Measurements from ENCODE around the gene ARAF.
"Not testable (repeated sequence)": the region's sequence is repeated elsewhere in the genome, so short reads cannot be mapped to it uniquely, and the experiment has no call there.

Gene ARAF

DNA sequence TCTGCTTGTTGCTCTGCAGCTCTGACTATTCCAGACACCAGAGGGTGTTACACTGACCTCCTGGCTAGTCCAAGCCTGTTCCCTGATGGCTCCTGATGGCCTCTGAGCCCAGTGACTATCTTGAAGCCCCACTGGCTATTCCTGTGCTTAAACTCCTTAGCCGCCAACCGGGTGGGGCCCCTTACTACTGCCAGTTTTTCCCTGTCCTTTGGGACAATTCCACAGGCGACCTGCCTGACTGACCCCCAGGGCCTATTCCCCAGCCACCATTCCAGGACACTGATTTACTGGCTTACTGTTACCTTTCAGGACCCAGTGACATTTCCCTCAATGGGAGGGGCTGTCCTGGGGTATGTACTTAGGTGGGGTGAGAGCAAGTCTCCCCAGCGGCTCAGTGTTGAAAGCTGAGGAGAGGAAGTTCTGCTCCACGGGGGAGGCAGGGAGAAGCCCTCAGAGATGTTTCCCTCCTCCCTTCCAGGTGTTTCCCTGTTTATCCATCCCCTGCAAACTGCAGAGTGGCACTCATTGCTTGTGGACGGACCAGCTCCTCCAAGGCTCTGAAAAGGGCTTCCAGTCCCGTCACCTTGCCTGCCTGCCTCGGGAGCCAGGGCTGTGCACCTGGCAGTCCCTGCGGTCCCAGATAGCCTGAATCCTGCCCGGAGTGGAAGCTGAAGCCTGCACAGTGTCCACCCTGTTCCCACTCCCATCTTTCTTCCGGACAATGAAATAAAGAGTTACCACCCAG, 25.2 kb downstream of the ARAF start:
- no peak for DNase-seq

DNA sequence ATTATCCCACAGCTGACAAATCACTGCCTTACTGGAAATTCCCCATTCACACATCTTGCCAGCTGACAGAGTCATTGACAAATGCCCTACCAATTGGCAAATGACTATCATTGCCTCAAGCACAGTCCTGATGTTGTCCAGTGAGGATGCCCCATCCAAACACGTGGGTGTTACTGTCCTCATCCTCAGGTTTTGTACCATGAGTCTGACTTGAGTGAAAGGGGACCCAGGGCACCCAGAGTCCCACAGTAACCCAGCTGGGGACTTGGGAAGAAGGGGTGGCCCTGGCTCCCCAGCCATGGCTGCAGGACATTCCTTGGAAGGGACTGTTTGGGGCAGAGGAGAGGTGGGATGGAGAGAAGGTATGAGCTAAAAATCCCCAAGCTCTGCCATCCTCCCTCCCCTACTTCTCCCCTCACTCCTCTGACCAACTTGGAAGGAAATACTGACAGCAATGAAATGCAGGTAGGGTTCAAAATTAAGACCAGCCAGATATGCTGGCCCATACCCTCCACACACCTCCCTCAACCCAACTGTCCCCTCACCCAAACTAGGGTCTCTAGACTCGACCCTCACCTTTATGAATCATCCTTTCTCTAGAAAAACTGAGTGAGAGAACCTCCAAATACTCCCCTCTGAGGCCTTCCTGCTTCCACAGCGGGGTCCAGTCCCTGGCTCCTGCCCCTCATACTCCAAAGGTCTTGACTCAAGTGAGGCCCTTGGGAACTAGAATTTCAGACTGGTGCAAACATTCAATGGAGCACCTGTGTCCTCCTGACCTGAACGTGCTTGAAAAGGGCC, 26.3 kb downstream of the ARAF start:
- DNase-seq: no peak

DNA sequence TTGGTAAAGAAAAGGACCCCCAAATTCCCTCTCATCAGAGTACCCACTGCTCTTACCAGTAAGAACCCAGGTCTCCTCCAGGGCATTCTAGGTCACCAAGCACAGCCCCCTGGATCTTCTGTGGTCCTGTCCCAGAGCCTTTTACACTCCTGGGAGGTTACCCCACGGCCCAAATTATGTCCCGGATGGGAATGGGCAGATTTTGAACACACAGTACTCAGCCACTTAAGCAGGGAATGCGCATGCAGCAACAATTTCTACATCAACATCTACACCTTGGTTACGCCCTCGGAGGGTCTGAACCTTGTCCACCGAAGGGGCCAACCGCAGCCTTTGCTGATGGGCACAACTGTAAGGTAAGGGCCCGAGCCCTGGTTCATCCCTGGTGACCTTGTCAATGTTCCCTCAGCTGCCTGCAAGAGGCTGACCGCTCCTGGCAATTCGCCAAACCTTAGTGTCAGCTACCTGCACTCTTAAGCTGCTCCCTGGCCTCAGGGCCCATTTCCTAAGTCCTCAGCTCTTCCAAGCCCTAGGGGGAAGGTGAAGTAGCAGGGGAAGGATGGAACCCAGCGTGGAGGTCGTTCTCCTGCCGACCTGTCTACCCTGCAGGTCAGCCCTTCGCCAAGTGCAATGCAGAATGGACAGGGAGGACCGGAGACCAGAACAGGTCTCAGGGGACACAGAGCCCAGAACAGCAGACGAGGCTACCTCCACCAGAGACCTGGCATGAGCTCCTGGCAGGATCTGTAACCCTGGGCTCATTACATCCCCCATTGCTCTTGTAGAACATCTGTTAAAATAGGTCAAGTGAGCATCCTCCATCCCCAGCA, 27.1 kb downstream of the ARAF start:
- no peak for DNase-seq

DNA sequence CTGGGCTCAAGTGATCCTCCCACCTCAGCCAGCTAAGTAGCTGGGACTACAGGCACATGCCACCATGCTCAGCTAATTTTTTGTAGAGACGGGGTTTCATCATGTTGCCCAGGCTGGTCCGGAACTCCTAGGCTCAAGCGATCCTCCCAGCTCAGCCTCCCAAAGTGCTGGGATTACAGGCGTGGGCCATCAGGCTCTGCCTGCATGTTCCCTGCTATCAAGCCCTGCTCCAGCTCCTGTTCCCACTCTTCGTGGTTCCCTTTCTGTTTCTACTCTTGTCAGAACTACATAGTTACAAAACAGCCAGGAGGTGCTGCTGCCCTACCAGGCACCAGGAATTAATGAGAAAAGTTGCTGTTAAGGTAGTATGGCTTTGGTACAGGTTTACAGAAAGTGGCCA, 30.0 kb downstream of the ARAF start:
- no peak for DNase-seq

DNA sequence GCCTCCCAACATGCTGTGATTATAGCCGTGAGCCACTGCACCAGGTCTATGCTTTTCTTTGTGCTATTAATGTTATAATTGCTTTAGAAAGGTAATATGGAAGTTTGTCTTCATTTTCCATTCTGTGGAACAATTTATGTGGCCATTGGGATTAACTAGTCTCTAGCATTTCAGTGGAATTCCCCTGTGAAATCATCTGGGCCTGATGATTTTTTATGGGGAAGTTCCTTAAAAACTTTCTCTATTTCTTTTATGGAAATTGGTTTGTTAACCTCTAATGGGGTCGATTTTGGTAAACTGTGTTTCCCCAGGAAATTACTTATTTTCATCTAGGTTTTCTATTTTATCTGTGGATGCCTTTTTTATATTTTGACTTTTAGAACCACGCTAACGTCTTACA, 32.5 kb downstream of the ARAF start:
- no peak for DNase-seq

DNA sequence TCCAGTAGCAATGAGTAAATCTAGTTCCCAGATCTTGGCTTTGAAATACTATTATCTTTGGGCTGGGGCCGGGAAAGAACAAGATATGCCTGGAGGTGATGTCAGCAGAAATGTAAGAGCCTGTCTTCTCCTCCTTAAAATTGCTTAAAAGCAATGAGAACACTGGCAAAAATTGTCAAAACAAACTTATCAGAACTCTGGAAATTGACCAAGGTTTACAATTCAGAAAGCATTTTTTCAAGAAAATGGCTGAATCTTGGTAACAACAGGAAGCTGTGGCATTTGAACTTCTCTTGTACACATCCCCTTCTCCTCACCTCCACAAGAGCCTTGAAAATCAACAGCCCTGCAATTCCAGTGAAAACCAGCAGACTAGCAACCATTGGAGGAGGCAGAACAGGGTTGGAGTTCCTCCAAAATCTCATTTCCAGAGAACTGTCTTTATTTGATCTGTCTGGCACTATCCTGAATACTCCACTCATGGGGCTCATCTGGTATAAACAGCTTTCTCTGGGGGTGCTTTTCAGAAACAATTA, 34.8 kb downstream of the ARAF start:
- no peak for DNase-seq

DNA sequence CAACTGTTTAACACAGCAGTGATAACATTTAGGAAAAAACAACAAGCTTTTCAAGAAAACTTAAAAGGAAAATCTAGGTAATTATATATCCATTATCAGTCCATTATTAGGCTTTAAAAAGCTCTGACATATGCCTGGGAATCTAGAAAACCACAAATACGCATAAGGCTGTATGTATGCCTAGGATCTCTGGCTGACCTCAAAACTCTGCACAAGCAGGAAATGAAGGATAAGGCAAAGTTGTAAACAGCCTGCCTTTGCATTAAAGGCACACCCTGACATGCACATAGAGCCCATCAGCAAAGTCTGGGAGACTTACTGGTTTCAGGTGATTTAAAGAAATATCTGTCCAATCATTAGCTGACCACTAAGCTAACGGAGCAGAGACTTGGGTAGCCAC, 35.3 kb downstream of the ARAF start:
- DNase-seq: no peak

DNA sequence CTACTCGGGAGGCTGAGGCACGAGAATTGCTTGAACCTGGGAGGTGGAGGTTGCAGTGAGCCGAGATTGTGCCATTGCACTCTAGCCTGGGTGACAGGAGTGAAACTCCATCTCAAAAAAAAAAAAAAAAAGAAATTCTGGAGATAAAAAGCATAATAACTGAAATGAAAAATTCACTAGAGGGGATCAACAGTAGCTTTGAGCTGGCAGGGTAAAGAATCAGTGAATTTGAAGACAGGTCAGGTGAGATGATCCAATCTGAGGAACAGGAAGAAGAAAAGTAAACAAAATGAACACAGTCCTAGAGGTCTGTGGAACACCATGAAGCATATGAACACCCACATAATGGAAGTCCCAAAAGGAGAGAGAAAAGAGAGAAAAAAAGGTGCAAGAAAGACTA, 36.2 kb downstream of the ARAF start:
- DNase-seq: no peak

DNA sequence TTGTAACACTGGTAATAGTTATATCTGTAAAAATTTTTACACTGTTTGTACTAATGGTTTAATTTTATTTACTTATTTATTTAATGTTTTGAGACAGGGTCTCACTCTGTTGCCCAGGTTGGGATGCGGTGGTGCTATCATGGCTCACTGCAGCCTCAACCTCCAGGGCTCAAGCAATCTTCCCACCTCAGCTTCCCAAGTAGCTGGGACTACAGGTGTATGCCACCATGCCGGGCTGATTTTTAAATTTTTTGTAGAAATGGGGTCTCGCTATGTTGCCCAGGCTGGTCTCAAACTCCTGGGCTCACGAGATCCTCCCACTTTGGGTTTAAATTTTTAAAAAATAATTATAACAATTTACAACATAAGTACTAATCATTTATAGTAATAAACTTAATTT, 42.1 kb downstream of the ARAF start:
- not testable (repeated sequence) for DNase-seq

DNA sequence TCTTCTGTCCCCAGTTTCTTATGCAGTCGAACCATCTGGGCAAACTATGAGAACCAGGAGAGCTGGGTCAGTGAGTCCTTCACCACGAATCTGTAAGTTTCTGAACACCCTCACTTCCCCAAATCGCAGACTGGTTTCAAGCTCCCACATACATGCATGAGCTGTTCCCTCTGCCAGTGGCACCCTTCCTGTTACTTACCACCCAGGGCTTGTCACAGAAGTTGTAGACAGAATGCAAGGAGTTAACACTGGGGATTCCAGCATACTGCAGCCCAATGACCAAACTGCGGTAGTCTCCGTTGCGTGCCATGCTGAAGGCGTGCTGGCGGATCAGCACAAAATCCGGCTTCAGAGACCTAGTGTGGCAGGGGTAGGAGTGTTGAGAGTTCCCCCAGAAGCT, 44.0 kb downstream of the ARAF start:
- no peak for DNase-seq

DNA sequence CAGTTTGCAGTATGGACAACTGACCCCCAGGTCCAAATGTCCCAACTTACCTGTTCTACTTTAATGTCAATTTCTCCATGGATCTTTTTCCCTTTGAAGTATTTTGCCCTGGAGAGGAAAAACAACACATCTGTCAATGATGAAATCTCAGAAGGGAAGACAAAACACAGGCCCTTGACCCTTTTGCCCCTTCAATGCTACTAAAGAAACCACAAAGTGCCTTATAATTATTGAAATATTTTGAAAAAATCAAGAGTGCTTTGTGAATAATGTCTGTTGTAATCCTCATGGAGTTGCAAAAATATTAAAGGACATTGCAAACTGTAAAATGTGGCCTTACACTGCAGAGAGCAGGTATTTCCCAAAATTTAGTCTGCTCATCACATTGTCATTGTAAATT, 46.1 kb downstream of the ARAF start:
- no peak for DNase-seq

DNA sequence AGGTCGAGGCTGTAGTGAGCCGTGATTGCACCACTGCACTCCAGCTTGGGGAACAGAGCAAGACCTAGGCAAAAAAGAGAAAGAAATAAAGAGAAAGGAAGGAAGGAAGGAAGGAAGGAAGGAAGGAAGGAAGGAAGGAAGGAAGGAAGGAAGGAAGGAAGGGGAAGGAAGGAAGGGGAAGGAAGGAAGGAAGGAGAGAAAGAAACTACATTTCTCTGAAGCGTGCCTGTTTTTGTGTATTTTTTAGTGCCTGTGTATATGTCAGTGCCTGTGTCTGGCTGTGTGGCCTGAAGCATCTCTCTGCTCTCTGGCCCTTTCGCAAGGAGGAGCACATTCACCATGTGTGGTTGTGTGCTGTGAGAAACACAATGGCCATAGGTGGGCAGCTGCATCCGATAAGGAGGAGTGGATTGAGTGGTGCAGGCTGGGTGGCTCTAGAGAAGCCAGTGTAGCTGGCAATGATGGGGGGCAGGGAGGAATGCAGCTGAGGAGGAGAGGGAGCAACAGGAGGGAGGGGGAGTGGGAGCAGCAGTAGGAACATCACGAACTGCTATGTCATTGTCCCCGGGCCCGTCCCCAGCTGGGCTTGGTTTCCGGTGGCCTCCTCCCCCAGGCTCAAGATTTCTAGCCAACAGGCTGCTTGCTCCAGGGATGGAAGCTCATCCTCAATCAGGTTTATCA, 47.3 kb downstream of the ARAF start:
- DNase-seq: no peak

DNA sequence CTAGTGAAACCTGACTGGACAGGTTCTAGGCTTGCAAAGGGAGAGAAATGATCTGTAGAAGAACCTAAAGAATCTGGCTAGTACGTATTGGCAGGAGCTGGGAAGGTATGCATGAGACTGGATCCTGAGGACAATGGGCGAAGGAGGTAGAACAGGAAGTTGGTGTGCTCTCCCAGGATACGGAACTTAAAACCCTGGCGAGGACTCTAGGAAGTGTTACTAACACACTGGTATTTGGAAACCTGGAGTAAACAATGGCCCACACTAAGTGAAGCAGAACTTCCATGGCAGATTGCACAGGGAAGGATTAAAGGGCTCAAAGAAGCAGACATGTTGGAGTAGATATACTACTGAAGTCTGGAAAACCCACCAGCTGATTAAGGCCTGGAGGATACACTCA, 49.5 kb downstream of the ARAF start:
- no peak for DNase-seq

DNA sequence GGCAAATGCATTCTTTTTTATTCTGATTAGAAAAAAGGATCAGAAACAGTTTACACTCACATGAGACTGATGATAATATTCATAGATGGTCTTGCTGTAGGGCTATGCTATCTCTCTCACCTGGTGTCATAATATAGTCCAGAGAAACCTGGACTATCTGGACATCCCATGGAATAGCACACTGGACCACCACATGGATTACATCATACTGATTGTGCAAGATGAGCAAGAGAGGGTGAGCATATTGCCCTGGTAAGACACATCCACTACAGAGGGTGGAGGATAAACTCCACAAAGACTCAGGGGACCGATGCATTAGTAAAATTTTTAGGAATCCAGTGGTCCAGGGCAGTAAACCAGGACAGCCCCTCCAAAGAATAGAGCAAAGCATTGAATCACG, 50.5 kb downstream of the ARAF start:
- DNase-seq: no peak

DNA sequence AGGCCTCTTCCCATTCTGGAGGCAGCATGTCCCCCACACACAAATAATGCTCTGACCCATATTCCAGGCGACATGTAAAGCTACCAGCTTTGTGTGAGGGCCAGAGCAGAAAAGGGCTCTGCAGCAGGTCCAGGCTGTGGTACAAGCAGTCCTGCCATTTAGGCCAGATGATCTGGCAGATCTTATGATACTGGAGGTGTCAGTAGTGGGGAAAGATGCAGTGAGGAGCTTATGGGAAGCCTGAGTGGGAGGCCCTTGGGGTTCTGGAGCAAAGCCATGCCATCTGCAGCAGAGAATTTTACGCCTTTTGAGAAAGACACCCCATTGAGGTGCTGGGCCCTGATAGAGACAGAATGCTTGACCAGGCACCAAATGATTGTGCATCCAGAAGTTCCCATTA, 50.9 kb downstream of the ARAF start:
- DNase-seq: no peak

DNA sequence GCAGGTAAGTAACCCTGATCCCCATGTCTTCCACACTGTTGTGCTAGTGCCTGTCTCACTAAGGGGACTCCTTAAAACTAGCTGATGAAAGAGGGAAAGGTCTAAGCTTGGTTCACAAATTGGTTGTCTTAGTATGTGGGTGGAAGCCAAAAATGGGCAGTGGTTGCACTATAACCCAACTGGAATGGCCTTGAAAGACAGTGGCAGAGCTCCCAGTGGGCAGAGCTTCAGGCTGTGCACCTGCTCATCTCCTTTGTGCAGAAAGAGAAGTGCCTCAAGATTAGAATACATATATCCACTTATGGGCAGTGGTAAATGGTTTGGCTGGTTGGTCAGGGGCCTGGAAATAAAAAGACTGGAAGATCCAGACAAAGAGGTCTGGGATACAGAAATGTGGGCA, 51.4 kb downstream of the ARAF start:
- DNase-seq: no peak

DNA sequence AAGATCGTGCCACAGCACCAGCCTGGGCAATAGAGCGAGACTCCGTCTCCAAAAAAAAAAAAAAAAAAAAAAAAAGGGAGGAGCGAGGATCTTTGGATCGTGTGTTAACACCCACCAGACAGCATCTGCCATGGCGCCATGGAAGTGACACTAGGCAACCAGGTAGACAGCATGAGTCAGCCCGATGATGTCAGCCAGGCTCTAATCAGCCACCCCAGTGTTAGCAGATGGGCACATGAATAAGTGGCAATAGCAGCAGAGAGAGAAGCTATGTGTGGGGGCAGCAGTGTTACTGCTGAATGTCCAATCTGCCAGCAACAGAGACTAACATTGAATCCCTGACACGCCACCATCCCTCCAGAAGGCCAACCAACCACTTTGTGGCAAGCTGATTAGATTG, 52.1 kb downstream of the ARAF start:
- DNase-seq: no peak

DNA sequence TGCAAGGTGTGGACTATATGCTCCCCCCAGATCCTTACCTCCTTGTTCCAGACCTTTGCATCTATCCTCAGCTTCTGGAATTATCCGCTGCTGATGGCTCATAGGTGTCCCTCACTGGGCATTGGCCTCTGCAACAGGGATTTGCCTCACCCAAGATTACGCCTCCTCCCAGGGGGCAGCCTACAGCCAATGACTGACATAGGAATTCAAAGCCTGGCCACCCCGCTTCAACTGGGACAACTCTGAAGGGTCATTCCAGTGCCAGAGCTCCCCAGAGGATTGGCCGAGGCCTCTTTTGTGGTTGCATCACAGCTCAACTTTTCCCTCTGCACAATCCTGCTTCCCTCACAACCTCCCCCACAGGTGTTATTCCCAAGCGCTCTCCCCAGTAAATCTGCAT, 53.6 kb downstream of the ARAF start:
- no peak for DNase-seq

DNA sequence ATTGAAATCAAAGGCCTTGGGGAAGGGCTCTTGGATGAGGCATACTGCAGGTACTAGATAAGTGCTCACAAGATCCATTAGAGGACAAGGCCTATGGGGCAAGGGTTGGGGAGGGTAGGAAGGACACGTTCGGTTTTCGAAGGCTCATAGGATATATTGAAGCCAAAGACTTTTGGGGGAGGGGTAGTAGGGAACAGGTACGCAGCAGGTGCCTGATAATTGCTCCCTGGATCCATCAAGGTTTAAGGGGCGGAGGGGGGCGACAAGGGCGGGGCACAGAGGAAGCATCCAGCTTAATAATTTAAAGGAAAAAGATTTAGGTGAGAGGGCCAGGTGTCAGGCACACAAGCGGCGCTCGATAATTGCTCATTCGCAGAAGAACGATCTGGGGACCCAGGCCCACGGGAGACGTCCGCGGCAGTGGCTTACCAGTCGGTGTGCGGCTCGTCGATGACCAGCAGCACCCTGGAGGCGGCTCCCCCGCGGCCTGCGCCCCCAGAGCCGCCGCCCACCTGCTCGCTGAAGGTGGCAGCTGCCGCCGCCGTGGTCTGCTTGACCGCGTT, 58.0 kb downstream of the ARAF start:
- DNase-seq: no peak

DNA sequence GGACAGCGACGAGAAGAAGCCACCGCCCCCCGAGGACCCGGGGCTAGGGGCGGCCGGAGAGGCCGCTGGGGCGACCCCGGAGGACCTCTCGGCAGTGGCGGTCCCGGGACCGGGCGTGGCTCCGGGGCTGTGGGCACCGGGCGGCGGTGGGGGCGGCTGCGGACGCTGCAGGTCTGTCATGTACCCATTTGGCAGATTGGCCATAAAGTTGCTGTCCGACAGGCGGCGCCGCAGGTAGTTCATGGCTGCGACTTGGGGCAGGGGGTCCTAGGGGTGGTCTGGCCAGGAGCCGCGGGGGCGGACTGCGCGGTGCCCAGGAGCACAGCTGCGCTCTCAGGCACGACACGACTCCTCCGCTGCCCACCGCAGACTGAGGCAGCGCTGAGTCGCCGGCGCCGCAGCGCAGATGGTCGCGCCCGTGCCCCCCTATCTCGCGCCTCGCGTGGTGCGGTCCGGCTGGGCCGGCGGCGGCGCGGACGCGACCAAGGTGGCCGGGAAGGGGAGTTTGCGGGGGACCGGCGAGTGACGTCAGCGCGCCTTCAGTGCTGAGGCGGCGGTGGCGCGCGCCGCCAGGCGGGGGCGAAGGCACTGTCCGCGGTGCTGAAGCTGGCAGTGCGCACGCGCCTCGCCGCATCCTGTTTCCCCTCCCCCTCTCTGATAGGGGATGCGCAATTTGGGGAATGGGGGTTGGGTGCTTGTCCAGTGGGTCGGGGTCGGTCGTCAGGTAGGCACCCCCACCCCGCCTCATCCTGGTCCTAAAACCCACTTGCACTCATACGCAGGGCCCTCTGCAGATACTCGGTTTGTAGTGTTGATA, 58.7 kb downstream of the ARAF start, which contains the start of gene SYN1:
Gene SYN1 (minus strand): TSS at position 372 of the 817 bp plus-strand sequence. CDS start 129 bp downstream, at position 243.
- DNase-seq: peak; percentile 76

DNA sequence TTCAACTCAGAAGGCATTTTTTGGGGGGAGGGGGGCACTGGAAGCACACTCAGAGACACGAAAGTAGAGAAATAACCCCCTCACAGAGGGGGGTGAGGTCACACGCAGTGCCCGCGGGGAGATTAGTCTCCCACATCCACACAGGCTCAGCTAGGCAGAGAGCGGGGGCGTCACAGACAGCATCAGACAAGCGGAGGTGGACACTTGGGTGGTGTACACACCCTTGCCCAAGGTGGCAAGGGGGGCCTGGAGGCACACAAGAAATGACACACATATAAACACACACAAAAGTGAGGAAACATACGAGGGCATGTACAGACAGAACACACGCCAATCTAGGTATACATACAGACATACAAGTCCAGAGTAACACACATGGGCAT, 59.3 kb downstream of the ARAF start:
- DNase-seq: no peak

All from NCI-H1105 (cell line).